CD14-positive monocyte (primary cell): Measurements from ENCODE around the gene CHST15. TPM values are rescaled to one million over a fixed set of nuclear protein-coding genes. Genes with fewer than 3 reads are reported as not detected.

ENCODE experiments used
- DNase-seq, 3 donors: peaks; one replicate each; pipeline ENCODE4 v3.0.0-alpha.2; 2011 to 2022
- H2AFZ ChIP-seq: 2 replicates; pipeline ENCODE4 v1.6.0; 2012; ENCODE audit warnings: mild to moderate bottlenecking, low read depth, low read length, inconsistent platforms; ENCODE audit not compliant: insufficient read depth, poor library complexity, severe bottlenecking
- H3K27ac ChIP-seq, 2 donors: 1 replicate in 1 of 2; 2 replicates in 1 of 2; pipeline ENCODE4 v1.5.1; 2012 to 2013; ENCODE audit warnings: low read length in 2 of 2, control low read depth in 1 of 2, inconsistent platforms in 1 of 2, low read depth in 1 of 2, mild to moderate bottlenecking in 1 of 2
- H3K27me3 ChIP-seq, 2 donors: one replicate each; pipeline versions ENCODE4 v1.6.0 to v1.6.1; 2011 to 2013; ENCODE audit warnings: low read length in 2 of 2; ENCODE audit not compliant: control insufficient read depth in 2 of 2, insufficient read depth in 2 of 2
- H3K36me3 ChIP-seq, 2 donors: replicated peaks in 1 of 2; 1 replicate in 1 of 2; 2 replicates in 1 of 2; pipeline versions ENCODE4 v1.5.1 to v1.6.1; 2012 to 2013; ENCODE audit warnings: low read length in 2 of 2, control low read depth in 1 of 2, inconsistent platforms in 1 of 2, mild to moderate bottlenecking in 1 of 2; ENCODE audit not compliant: insufficient read depth in 2 of 2, control insufficient read depth in 1 of 2
- H3K4me1 ChIP-seq, 2 donors: 1 replicate in 1 of 2; 2 replicates in 1 of 2; pipeline versions ENCODE4 v1.5.1 to v1.6.1; 2012 to 2013; ENCODE audit warnings: low read length in 2 of 2, control low read depth in 1 of 2, inconsistent platforms in 1 of 2, mild to moderate bottlenecking in 1 of 2, moderate library complexity in 1 of 2; ENCODE audit not compliant: insufficient read depth in 2 of 2, control insufficient read depth in 1 of 2
- H3K4me2 ChIP-seq: replicated peaks from 2 replicates; pipeline ENCODE3; 2012; ENCODE audit warnings: low read length, moderate library complexity, mild to moderate bottlenecking; ENCODE audit not compliant: poor library complexity, severe bottlenecking; ENCODE audit errors: extremely low read depth
- H3K4me3 ChIP-seq, 3 experiments: fragments of 200-600 bp in 1 of 3; sonication (generic) in 1 of 3; replicated peaks in 1 of 3; 1 replicate in 2 of 3; 2 replicates in 1 of 3; pipeline ENCODE4 v1.5.1; 2011 to 2013; ENCODE audit warnings: low read length in 3 of 3, mild to moderate bottlenecking in 3 of 3, control low read depth in 2 of 3, low read depth in 2 of 3, inconsistent platforms in 1 of 3, moderate library complexity in 1 of 3
- H3K79me2 ChIP-seq: 2 replicates; pipeline ENCODE4 v1.6.0; 2012; ENCODE audit warnings: mild to moderate bottlenecking, control low read depth, inconsistent platforms, low read length, moderate library complexity; ENCODE audit not compliant: insufficient read depth
- H3K9ac ChIP-seq: 2 replicates; pipeline ENCODE4 v1.6.0; 2017; ENCODE audit warnings: low read length, mild to moderate bottlenecking; ENCODE audit not compliant: insufficient read depth, poor library complexity, severe bottlenecking
- H3K9me3 ChIP-seq, 2 donors: replicated peaks in 1 of 2; 1 replicate in 1 of 2; 2 replicates in 1 of 2; pipeline versions ENCODE4 v1.5.1 to v1.6.1; 2012 to 2013; ENCODE audit warnings: low read length in 2 of 2, control low read depth in 1 of 2; ENCODE audit not compliant: control insufficient read depth in 1 of 2, insufficient read depth in 1 of 2
- H4K20me1 ChIP-seq: 2 replicates; pipeline ENCODE4 v1.6.0; 2012; ENCODE audit warnings: mild to moderate bottlenecking, low read length, control low read depth, moderate library complexity; ENCODE audit not compliant: insufficient read depth
- H3K27ac Mint-ChIP-seq, 7 donors: one replicate each; pipeline ENCODE4 v1.8.0; 2020; ENCODE audit warnings: mild to moderate bottlenecking in 7 of 7, mixed read lengths in 7 of 7, moderate library complexity in 6 of 7, inconsistent platforms in 2 of 7
- H3K27me3 Mint-ChIP-seq, 3 donors: one replicate each; pipeline ENCODE4 v1.8.0; 2021 to 2022; ENCODE audit warnings: low read depth in 3 of 3, mild to moderate bottlenecking in 3 of 3, mixed read lengths in 3 of 3, moderate library complexity in 3 of 3, inconsistent platforms in 1 of 3
- H3K36me3 Mint-ChIP-seq, 2 donors: one replicate each; pipeline ENCODE4 v1.8.0; 2020; ENCODE audit warnings: mixed read lengths in 2 of 2, inconsistent platforms in 1 of 2, mild to moderate bottlenecking in 1 of 2
- H3K4me1 Mint-ChIP-seq: one replicate; pipeline ENCODE4 v1.8.0; 2020; ENCODE audit warnings: mild to moderate bottlenecking, mixed read lengths
- H3K4me3 Mint-ChIP-seq, 2 donors: one replicate each; pipeline ENCODE4 v1.8.0; 2020; ENCODE audit warnings: mild to moderate bottlenecking in 2 of 2, mixed read lengths in 2 of 2, moderate library complexity in 1 of 2
- H3K9me3 Mint-ChIP-seq, 7 donors: one replicate each; pipeline ENCODE4 v1.8.0; 2020 to 2022; ENCODE audit warnings: mixed read lengths in 7 of 7, mild to moderate bottlenecking in 6 of 7, moderate library complexity in 6 of 7, inconsistent platforms in 2 of 7
- CTCF ChIP-seq: fragments of 200-600 bp; IDR thresholded peaks from one replicate; pipeline ENCODE4 v1.8.0; 2022; ENCODE audit warnings: antibody characterized with exemption, mild to moderate bottlenecking
- WGBS: methylation state at CpG from one replicate; pipeline ENCODE4 v1.1.5; 2013; ENCODE audit warnings: missing lambda C conversion rate; ENCODE audit not compliant: insufficient coverage; 5-methylcytosine and 5-hydroxymethylcytosine counted together
- intact Hi-C, 2 donors: fragments of 100-400 bp; cut with micrococcal nuclease; formaldehyde crosslinking; loops; one replicate each; pipeline versions ENCODE4 v1.15.0 to v1.15.1; 2023
- polyA plus RNA-seq, 3 donors: library from polyadenylated mRNA; depleted of rRNA in 1 of 3; unstranded in 2 of 3; stranded (reverse) in 1 of 3; fragments of 300-500 nt in 2 of 3; fragments of >200 nt in 1 of 3; fragmentation: Illumina TruSeq in 2 of 3; gene quantifications; 1 replicate in 2 of 3; 2 replicates in 1 of 3; pipeline ENCODE4 v1.2.3, GENCODE V29; 2012 to 2021

The CHST15 gene
- polyA plus RNA-seq, 3 donors: 54.4 to 106 (median 87.5) TPM

DNA sequence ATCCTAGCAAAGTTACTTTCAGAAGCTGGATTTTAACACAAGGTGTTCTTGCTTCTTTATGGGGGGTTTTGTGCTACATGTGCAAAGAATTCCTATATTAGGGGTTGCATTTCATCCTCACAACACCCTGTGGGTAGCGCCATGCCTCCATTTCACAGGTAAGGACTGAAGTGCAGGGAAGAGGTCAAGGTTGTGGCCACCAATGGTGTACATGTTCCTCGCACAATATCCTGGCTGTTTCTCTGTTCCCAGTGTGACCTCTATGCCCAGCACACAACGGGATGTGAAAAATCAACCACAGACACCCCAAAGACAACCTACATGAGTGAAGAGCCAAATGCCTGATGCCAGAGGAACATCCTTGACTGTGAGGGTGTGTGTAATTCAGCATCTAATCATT lies 80.8 kb downstream of the CHST15 start:
- Mint-ChIP-seq H3K4me1 (peaks cover 27% of the 10 kb centered on the region), H3K27me3 (peaks cover 10 to 42% (median 37%) of the 10 kb centered on the region in 3 donors), H3K9me3 (peaks cover 11 to 21% (median 18%) of the 10 kb centered on the region in 7 donors), H3K27ac (no peak overlapping the region), H3K36me3 (peaks cover 91 to 99% of the 10 kb centered on the region in 2 donors), H3K4me3 (no peak overlapping the region)
- H3K4me1 ChIP-seq: peaks cover 21 to 26% of the 10 kb centered on the region in 2 donors
- H3K27me3 ChIP-seq: no peaks in the 10 kb centered on the region
- H4K20me1 ChIP-seq: peaks cover 100% of the 10 kb centered on the region
- no peak overlapping the region for H3K4me3 ChIP-seq
- no peaks in the 10 kb centered on the region for H3K79me2 ChIP-seq
- H3K27ac ChIP-seq: no peak overlapping the region
- intact Hi-C loops: no loop called here
- no peak overlapping the region for H3K4me2 ChIP-seq
- no peak overlapping the region for H2AFZ ChIP-seq
- H3K9ac ChIP-seq: no peak overlapping the region
- DNase-seq: no peak
- peaks cover 0 to 13% of the 10 kb centered on the region in 2 donors for H3K9me3 ChIP-seq
- 80% methylated on average over 1 of the region's 3 CpGs for WGBS
- no peak for TF ChIP-seq CTCF
- peaks cover 58 to 89% of the 10 kb centered on the region in 2 donors for H3K36me3 ChIP-seq

- Histone ChIP-seq H3K79me2 (no peaks in the 10 kb centered on the region), H3K9me3 (peaks cover 0 to 13% of the 10 kb centered on the region in 2 donors), H3K4me3 (no peak overlapping the region), H2AFZ (no peak overlapping the region), H3K4me2 (no peak overlapping the region), H3K9ac (no peak overlapping the region), H3K27me3 (no peaks in the 10 kb centered on the region), H3K27ac (no peak overlapping the region), H3K36me3 (peaks cover 62 to 89% of the 10 kb centered on the region in 2 donors), H3K4me1 (peaks cover 21 to 26% of the 10 kb centered on the region in 2 donors), H4K20me1 (peaks cover 100% of the 10 kb centered on the region)
- H3K36me3 Mint-ChIP-seq: peaks cover 91 to 99% of the 10 kb centered on the region in 2 donors
- intact Hi-C loops: no loop called here
- peaks cover 10 to 44% (median 39%) of the 10 kb centered on the region in 3 donors for H3K27me3 Mint-ChIP-seq
- H3K4me1 Mint-ChIP-seq: peaks cover 23% of the 10 kb centered on the region
- peak overlapping the region in 1 of 7 donors; percentile 11 for H3K27ac Mint-ChIP-seq
- H3K9me3 Mint-ChIP-seq: peaks cover 11 to 22% (median 18%) of the 10 kb centered on the region in 7 donors
- WGBS: 100% methylated on average over 5 of the region's 5 CpGs
- DNase-seq: no peak
- peak overlapping the region in 1 of 2 donors; percentile 51 for H3K4me3 Mint-ChIP-seq
- no peak for TF ChIP-seq CTCF
These were observed 81.3 kb downstream of the CHST15 start for GRCh38 chr10:124012066-124012465.
